Ovary (tissue), 9 donors: ENCODE measurements around the gene LCNL1. TPM values are rescaled to one million over a fixed set of nuclear protein-coding genes. Genes with fewer than 3 reads are reported as not detected.
A peak's percentile ranks its signal among the peaks of the same experiment; 100 is the strongest.

Source experiments
- DNase-seq, 5 donors: peaks; one replicate each; pipeline ENCODE4 v3.0.0-alpha.2; 2019 to 2020
- H3K27ac ChIP-seq, 2 donors: fragments of 200-600 bp; one replicate each; pipeline versions ENCODE4 v1.5.1 to v1.8.0; 2019 to 2022
- H3K27me3 ChIP-seq: fragments of 200-600 bp; one replicate; pipeline ENCODE4 v1.8.0; 2022
- H3K36me3 ChIP-seq: fragments of 200-600 bp; sonication (generic); one replicate; pipeline ENCODE4 v1.5.1; 2019
- H3K4me1 ChIP-seq: one replicate; pipeline ENCODE4 v1.8.1; 2013; ENCODE audit warnings: mild to moderate bottlenecking, moderate library complexity; ENCODE audit not compliant: insufficient read depth
- H3K4me3 ChIP-seq: fragments of 200-600 bp; sonication (generic); one replicate; pipeline ENCODE4 v1.5.1; 2017
- H3K9me3 ChIP-seq, 2 donors: fragments of 200-600 bp in 1 of 2; sonication (generic) in 1 of 2; one replicate each; pipeline versions ENCODE4 v1.5.1 to v1.8.1; 2013 to 2019; ENCODE audit warnings: mild to moderate bottlenecking in 1 of 2, moderate library complexity in 1 of 2
- EP300 ChIP-seq: sonication (generic); formaldehyde crosslinking; IDR thresholded peaks from one replicate; pipeline ENCODE4 v1.6.1; 2017; ENCODE audit warnings: antibody characterized with exemption
- POLR2A ChIP-seq: fragments of 450-650 bp; IDR thresholded peaks from one replicate; pipeline ENCODE4 v1.6.1; 2017; ENCODE audit warnings: antibody characterized with exemption, mild to moderate bottlenecking, moderate library complexity
- WGBS, 3 donors: extraction: QIAGEN DNeasy Blood & Tissue Kit in 1 of 3; methylation state at CpG; one replicate each; pipeline versions ENCODE4 v1.1.5 to v1.1.7; 2013 to 2017; 5-methylcytosine and 5-hydroxymethylcytosine counted together
- intact Hi-C, 4 donors: fragments of 100-400 bp; cut with DNase I; formaldehyde crosslinking; loops; one replicate each; pipeline versions ENCODE4 v1.11.0 to v1.15.1; 2022 to 2023
- polyA plus RNA-seq, 2 donors: library from polyadenylated mRNA; stranded (reverse); fragments of 200-250 nt in 1 of 2; fragments of 350-450 nt in 1 of 2; fragmentation: Illumina TruSeq in 1 of 2; extraction: RNeasy Lipid Tissue Mini Kit (QIAGEN cat#74804) in 1 of 2; gene quantifications; one replicate each; pipeline ENCODE4 v1.2.3, GENCODE V29; 2013 to 2014
- total RNA-seq, 7 donors: library from RNA; depleted of rRNA in 2 of 7; stranded (reverse); fragments of >200 nt in 2 of 7; fragmentation: NEBNext Ultra II Directional in 3 of 7; extraction: Animal tissue kit (Norgen Biotek cat#: 25700) in 3 of 7; gene quantifications; one replicate each; pipeline versions ENCODE4 v1.1.0 to v1.2.4, GENCODE V29; 2016 to 2023
- TF ChIP-seq, protein P1 (sequence below), 3 donors: fragments of 450-650 bp in 2 of 3; fragments of 200-600 bp in 1 of 3; IDR thresholded peaks; one replicate each; pipeline versions ENCODE4 v1.5.1 to v1.8.0; 2016 to 2022; ENCODE audit warnings: antibody characterized with exemption in 3 of 3, mild to moderate bottlenecking in 1 of 3
- donor health status: DM: no; HTN: no; CAD: no; lungs with moderate emphysema.
- donor health status: DM: no; HTN: no; CAD: no.
- donor health status: Bipolar disorder and iron deficiency.
- donor health status: DM: yes; HTN: yes; CAD: no.
- donor health status: DM: no; HTN: no; CAD: no.
- donor health status: DM: yes; HTN: yes; CAD: no.

LCNL1 gene
- total and polyA plus RNA-seq, 9 donors = 0.17 to 1.6 (median 0.47) TPM; not detected in 1

DNA sequence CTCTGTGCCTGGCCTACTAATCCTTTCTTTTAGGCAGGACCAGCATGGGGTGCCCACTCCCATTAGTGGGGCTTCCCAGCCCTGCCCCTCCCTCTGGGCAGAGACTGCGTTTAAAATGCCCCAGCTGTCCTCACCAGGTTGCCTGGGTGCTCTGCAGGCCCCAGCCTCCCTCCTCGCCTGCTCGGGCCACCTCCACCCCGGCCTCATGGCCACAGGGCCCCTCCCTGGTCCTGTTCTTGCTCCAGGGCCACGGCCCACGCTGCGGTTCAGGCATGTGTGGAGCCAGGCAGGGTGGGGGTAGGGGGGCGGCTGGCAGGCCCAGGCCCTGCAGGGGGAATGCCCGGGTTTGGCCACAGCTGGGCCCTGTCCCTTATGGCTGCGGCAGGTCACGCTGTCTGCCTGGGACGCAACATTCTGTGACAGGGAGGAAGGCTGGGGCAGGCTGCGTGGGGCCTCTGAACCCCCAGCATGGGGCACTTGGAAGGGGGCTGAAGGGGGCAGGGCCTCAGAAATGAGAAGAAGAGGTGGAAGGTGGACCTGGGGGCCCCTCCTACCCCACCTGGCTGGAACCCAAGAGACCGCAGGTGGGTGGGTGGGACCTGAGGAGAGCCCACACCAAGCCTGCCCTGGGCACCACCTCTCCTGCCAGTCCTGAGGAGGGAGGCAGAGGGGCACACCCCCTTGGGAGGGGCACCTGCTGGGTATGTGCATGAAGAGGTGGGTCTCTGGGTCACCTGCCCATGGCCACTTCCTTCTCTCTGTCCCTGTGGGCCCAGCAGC lies 31.1 kb upstream of the LCNL1 start, which contains the start of gene LCN12:
LCN12 (plus strand) TSS at position 733 of the 780 bp plus-strand sequence. CDS start 55 bp downstream, outside the sequence.
- Histone ChIP-seq H3K4me1 (peaks cover 7% of the 10 kb centered on the region), H3K4me3 (no peak within 1 kb of the TSS), H3K36me3 (no peaks in the 10 kb centered on the region), H3K9me3 (no peaks in the 10 kb centered on the region), H3K27ac (peak within 1 kb of the TSS in 1 of 2 donors; percentile 77), H3K27me3 (no peaks in the 10 kb centered on the region)
- 35 to 55% (median 47%) methylated on average over 13 to 14 of the region's 14 CpGs for WGBS, 3 donors
- DNase-seq = peak in 2 of 5 donors; percentile 52 to 56
- TF ChIP-seq, protein P1, sequence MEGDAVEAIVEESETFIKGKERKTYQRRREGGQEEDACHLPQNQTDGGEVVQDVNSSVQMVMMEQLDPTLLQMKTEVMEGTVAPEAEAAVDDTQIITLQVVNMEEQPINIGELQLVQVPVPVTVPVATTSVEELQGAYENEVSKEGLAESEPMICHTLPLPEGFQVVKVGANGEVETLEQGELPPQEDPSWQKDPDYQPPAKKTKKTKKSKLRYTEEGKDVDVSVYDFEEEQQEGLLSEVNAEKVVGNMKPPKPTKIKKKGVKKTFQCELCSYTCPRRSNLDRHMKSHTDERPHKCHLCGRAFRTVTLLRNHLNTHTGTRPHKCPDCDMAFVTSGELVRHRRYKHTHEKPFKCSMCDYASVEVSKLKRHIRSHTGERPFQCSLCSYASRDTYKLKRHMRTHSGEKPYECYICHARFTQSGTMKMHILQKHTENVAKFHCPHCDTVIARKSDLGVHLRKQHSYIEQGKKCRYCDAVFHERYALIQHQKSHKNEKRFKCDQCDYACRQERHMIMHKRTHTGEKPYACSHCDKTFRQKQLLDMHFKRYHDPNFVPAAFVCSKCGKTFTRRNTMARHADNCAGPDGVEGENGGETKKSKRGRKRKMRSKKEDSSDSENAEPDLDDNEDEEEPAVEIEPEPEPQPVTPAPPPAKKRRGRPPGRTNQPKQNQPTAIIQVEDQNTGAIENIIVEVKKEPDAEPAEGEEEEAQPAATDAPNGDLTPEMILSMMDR (IDR thresholded peaks at IDR 0.05) = no peak
- TF ChIP-seq POLR2A (no peak), EP300 (no peak)
- intact Hi-C loops = loop anchor here in 1 of 4 donors (5.0 kb wide), 1 partner anchor 81 kb away; the partner anchor contains the start of gene FUT7

DNA sequence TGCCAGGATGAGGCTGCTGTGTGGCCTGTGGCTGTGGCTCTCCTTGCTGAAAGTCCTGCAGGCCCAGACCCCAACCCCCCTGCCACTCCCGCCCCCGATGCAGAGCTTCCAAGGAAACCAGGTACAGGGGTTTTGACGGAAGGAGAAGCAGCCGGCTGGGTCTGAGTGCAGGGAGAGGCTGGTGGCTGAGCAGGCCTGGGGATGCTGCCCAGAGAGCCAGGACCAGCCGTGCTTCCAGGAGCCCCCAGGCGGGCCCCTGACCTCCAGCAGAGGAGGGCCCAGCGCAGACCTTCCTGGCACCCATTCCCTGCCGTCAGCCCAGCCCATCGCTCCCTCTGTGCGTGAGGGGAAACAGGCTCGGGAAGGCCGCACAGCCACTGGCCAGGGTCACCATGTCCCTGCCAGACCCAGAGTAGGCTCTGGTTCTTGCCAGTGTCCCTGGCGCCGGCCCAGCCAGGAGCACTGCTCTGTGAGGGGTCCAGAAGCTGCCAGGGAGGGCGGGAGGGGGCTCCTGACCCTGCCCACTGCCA lies 30.4 kb upstream of the LCNL1 start:
- DNase-seq = peak; percentile 61 to 87 (median 80)
- intact Hi-C loops = loop anchor here in 1 of 4 donors (5.0 kb wide), 1 partner anchor 80 kb away; the partner anchor contains the start of gene FUT7

DNA sequence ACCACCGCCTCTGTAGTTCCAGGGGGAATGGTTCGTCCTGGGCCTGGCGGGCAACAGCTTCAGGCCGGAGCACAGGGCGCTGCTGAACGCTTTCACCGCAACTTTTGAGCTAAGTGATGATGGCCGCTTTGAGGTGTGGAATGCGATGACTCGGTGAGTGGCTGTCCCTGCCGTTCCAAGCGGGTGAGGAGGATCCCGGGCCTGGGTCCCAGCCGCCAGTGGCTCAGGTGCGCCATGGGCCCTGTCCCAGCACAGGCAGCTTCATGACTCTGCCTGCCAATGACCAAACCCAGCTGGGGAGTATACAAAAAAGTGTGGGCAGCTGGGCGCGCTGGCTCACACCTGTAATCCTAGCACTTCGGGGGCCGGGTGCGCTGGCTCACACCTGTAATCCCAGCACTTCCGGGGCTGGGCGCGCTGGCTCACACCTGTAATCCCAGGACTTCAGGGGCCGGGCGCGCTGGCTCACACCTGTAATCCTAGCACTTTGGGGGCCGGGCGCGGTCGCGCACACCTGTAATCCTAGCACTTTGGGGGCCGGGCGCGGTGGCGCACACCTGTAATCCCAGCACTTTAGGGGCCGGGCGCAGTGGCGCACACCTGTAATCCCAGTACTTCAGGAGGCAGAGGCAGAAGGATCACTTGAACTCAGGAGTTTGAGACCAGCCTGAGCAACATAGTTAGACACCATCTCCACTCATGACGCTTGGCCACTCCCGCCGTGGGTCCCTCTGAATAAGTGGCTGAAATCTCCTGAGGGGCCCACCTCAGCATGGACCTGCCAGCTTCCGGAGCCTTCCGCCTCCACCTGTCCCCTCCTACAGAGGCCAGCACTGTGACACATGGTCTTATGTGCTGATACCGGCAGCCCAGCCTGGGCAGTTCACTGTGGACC lies 29.7 kb upstream of the LCNL1 start:
- DNase-seq = peak in 1 of 5 donors; percentile 43
- intact Hi-C loops = loop anchor here in 1 of 4 donors (5.0 kb wide), 1 partner anchor 79 kb away; the partner anchor contains the start of gene FUT7
- H3K36me3 ChIP-seq = no peaks in the 10 kb centered on the region
- peaks cover 7% of the 10 kb centered on the region for H3K4me1 ChIP-seq
- no peaks in the 10 kb centered on the region for H3K27me3 ChIP-seq
- no peaks in the 10 kb centered on the region for H3K9me3 ChIP-seq
- peak overlapping the region in 1 of 2 donors; percentile 77 for H3K27ac ChIP-seq
- 71 to 79% (median 79%) methylated on average over 41 to 44 of the region's 44 CpGs for WGBS, 3 donors
- TF ChIP-seq, protein P1 (IDR thresholded peaks at IDR 0.05) = no peak
- TF ChIP-seq EP300 = no peak
- TF ChIP-seq POLR2A = no peak
- no peak overlapping the region for H3K4me3 ChIP-seq

More for the DNA sequence above, 30.4 kb upstream of the LCNL1 start:
- Histone ChIP-seq H3K4me1 (peaks cover 7% of the 10 kb centered on the region), H3K36me3 (no peaks in the 10 kb centered on the region), H3K27ac (peak overlapping the region in 1 of 2 donors; percentile 77), H3K4me3 (no peak overlapping the region), H3K27me3 (no peaks in the 10 kb centered on the region), H3K9me3 (no peaks in the 10 kb centered on the region)
- TF ChIP-seq, protein P1 (IDR thresholded peaks at IDR 0.05) = no peak
- no peak for TF ChIP-seq POLR2A
- WGBS, 3 donors = 24 to 27% (median 26%) methylated on average over 9 to 15 of the region's 15 CpGs

DNA sequence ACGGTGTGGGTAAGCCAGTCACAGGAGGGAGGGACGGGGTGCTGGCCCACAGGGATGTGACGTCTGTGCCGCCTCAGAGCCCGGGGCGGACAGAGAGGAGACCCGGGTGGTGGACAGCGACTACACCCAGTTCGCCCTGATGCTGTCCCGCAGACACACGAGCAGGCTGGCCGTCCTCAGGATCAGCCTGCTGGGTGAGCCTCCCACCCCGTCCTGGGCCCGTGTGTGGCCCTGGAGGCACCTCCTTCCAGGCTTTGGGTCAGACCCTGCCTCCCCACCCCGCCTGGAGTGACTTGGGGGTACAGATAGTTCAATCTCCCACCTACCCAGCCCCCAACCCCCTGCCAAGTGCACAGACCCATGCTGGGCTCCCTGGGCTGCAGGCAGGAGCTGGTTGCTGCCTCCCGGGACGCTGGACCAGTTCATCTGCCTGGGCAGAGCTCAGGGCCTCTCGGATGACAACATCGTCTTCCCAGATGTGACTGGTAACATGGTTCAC lies 29.0 kb upstream of the LCNL1 start:
- H3K27ac ChIP-seq = no peak overlapping the region
- H3K4me1 ChIP-seq = peaks cover 7% of the 10 kb centered on the region
- peak in 1 of 5 donors; percentile 27 for DNase-seq
- no peaks in the 10 kb centered on the region for H3K36me3 ChIP-seq
- H3K4me3 ChIP-seq = no peak overlapping the region
- intact Hi-C loops = loop anchor here in 1 of 4 donors (5.0 kb wide), 1 partner anchor 78 kb away; the partner anchor contains the start of gene FUT7
- H3K27me3 ChIP-seq = no peaks in the 10 kb centered on the region
- WGBS, 3 donors = 80 to 82% (median 81%) methylated on average over 15 to 19 of the region's 19 CpGs
- no peaks in the 10 kb centered on the region for H3K9me3 ChIP-seq
- TF ChIP-seq POLR2A (no peak), EP300 (no peak)
- TF ChIP-seq, protein P1 (IDR thresholded peaks at IDR 0.05) = no peak
